ENCODE results near the gene GNA14.
"Not testable (repeated sequence)": the region's sequence is repeated elsewhere in the genome, so short reads cannot be mapped to it uniquely, and the experiment has no call there.

- TF ChIP-seq YY1 (IDR thresholded peaks at IDR 0.05; ENCODE audit: insufficient read depth, insufficient read length); SUZ12 (IDR thresholded peaks at IDR 0.05; ENCODE audit: extremely low read depth, insufficient read depth, insufficient read length); ZNF274 (IDR thresholded peaks at IDR 0.05; ENCODE audit: low read depth, low read length): not testable (repeated sequence)
These were observed 42.0 kb upstream of the GNA14 start for GRCh38 chr9:77690119-77690518.
